HCT116 (cell line): ENCODE results near the gene ATP6V1B1. TPM values are rescaled to one million over a fixed set of nuclear protein-coding genes. Genes with fewer than 3 reads are reported as not detected.

Experiments used
- ATAC-seq: fragments of 200-7000 bp; cut with Tn5 transposase; 2 replicates; pipeline ENCODE4 v1.9.1; 2020; ENCODE audit warnings: mild to moderate bottlenecking, moderate library complexity
- BruUV-seq: library from RNA; stranded (reverse); fragments of 400-500 nt; replicated peaks from 2 replicates; lab custom pipeline; 2021; lab: Mats Ljungman, UMichigan
- CTCF ChIA-PET: fragments of 300-600 bp; sonication (Branson Sonifier 250); formaldehyde crosslinking; loops from one replicate; lab custom pipeline; 2021; ENCODE audit warnings: antibody characterized with exemption; lab: Charles Lee
- POLR2A ChIA-PET: fragments of 300-600, 350-600 bp; sonication (Branson Sonifier 250); formaldehyde crosslinking; loops from one replicate; lab custom pipeline; 2021; ENCODE audit warnings: antibody characterized with exemption; lab: Charles Lee
- RAD21 ChIA-PET, 2 experiments: fragments of 300-600 bp; sonication (Branson Sonifier 250); formaldehyde crosslinking; loops; one replicate each; lab custom pipeline; 2023; ENCODE audit warnings: low total read pairs in 2 of 2; ENCODE audit not compliant: uncharacterized antibody in 2 of 2, unreplicated experiment in 2 of 2, low non-redundant PET in 1 of 2; lab: Charles Lee
- DNase-seq: peaks from one replicate; pipeline ENCODE4 v3.0.0-alpha.2; 2010; ENCODE audit warnings: low read depth, low spot score
- H2AFZ ChIP-seq: fragments of 200-600 bp; shearing (Covaris generic), sonication (generic); 2 replicates; pipeline ENCODE4 v1.6.1; 2017; ENCODE audit warnings: low read depth, mixed run types, mixed read lengths, antibody characterized with exemption, low read length; ENCODE audit not compliant: poor library complexity, severe bottlenecking
- H3K27ac ChIP-seq: 2 replicates; pipeline ENCODE4 v1.5.1; 2012; ENCODE audit warnings: low read depth, low read length
- H3K27me3 ChIP-seq: fragments of 200-600 bp; sonication (generic); 2 replicates; pipeline ENCODE4 v1.6.1; 2016; ENCODE audit warnings: mixed run types, low read length, mixed read lengths; ENCODE audit not compliant: insufficient read depth
- H3K36me3 ChIP-seq, 2 experiments: fragments of 200-500 bp in 1 of 2; fragments of 200-600 bp in 1 of 2; sonication (Bioruptor generic) in 1 of 2; sonication (generic) in 1 of 2; 2 replicates each; pipeline versions ENCODE4 v1.5.1 to v1.6.1; 2014 to 2016; ENCODE audit warnings: low read length in 2 of 2, inconsistent platforms in 1 of 2, mixed read lengths in 1 of 2, mixed run types in 1 of 2; ENCODE audit not compliant: insufficient read depth in 2 of 2, control insufficient read depth in 1 of 2
- H3K4me1 ChIP-seq, 2 experiments: fragments of 200-600 bp in 1 of 2; sonication (generic) in 1 of 2; 2 replicates each; pipeline versions ENCODE4 v1.5.1 to v1.6.1; 2012 to 2017; ENCODE audit warnings: low read length in 2 of 2, inconsistent platforms in 1 of 2, mild to moderate bottlenecking in 1 of 2, mixed read lengths in 1 of 2, mixed run types in 1 of 2, moderate library complexity in 1 of 2; ENCODE audit not compliant: insufficient read depth in 2 of 2, control insufficient read depth in 1 of 2
- H3K4me2 ChIP-seq: fragments of 200-600 bp; sonication (generic); 2 replicates; pipeline ENCODE4 v1.6.1; 2017; ENCODE audit warnings: mixed run types, low read length, mixed read lengths
- H3K4me3 ChIP-seq, 2 experiments: fragments of 200-600 bp in 1 of 2; sonication (generic) in 1 of 2; replicated peaks in 1 of 2; 2 replicates each; pipeline ENCODE4 v1.5.1; 2011 to 2016; ENCODE audit warnings: low read length in 2 of 2, control low read depth in 1 of 2, low read depth in 1 of 2, mild to moderate bottlenecking in 1 of 2, mixed read lengths in 1 of 2, mixed run types in 1 of 2
- H3K79me2 ChIP-seq: fragments of 200-600 bp; sonication (generic); 2 replicates; pipeline ENCODE4 v1.6.1; 2017; ENCODE audit warnings: mild to moderate bottlenecking, mixed run types, low read length, moderate library complexity, mixed read lengths; ENCODE audit not compliant: insufficient read depth
- H3K9ac ChIP-seq: fragments of 200-600 bp; sonication (generic); 2 replicates; pipeline ENCODE4 v1.6.1; 2016; ENCODE audit warnings: low read length, mixed read lengths
- H3K9me2 ChIP-seq: fragments of 200-600 bp; sonication (generic), shearing (Covaris generic); 2 replicates; pipeline ENCODE4 v1.6.1; 2017; ENCODE audit warnings: mixed run types, mild to moderate bottlenecking, moderate library complexity; ENCODE audit not compliant: insufficient read depth
- H3K9me3 ChIP-seq, 2 experiments: fragments of 200-500 bp in 1 of 2; fragments of 200-600 bp in 1 of 2; sonication (Bioruptor generic) in 1 of 2; sonication (generic) in 1 of 2; 2 replicates each; pipeline ENCODE4 v1.6.1; 2014 to 2017; ENCODE audit warnings: low read length in 2 of 2, mixed read lengths in 2 of 2, inconsistent platforms in 1 of 2, low read depth in 1 of 2, mild to moderate bottlenecking in 1 of 2, mixed run types in 1 of 2, moderate library complexity in 1 of 2; ENCODE audit not compliant: control insufficient read depth in 1 of 2, insufficient read depth in 1 of 2
- H4K20me1 ChIP-seq: fragments of 200-600 bp; sonication (generic), shearing (Covaris generic); 2 replicates; pipeline ENCODE4 v1.6.1; 2017; ENCODE audit warnings: mixed run types, mild to moderate bottlenecking, moderate library complexity; ENCODE audit not compliant: insufficient read depth
- CEBPB ChIP-seq: IDR thresholded peaks from 2 replicates; pipeline ENCODE4 v1.6.1; 2012; ENCODE audit warnings: low read depth
- EGR1 ChIP-seq: IDR thresholded peaks from 2 replicates; pipeline ENCODE4 v1.6.1; 2012; ENCODE audit warnings: low read depth
- ELF1 ChIP-seq: IDR thresholded peaks from 2 replicates; pipeline ENCODE4 v1.6.1; 2012; ENCODE audit warnings: low read depth, borderline replicate concordance
- EZH2phosphoT487 ChIP-seq: fragments of 200-600 bp; IDR thresholded peaks from 2 replicates; pipeline ENCODE4 v1.6.1; 2018; ENCODE audit warnings: antibody characterized with exemption, borderline replicate concordance
- POLR2A ChIP-seq: IDR thresholded peaks from 2 replicates; pipeline ENCODE4 v1.7.0; 2011; ENCODE audit warnings: borderline replicate concordance; ENCODE audit not compliant: insufficient read depth, insufficient read length; ENCODE audit errors: extremely low read depth
- POLR2AphosphoS5 ChIP-seq: IDR thresholded peaks from 2 replicates; pipeline ENCODE4 v1.6.1; 2011; ENCODE audit warnings: mild to moderate bottlenecking, low read depth, low read length, moderate library complexity
- RAD21 ChIP-seq: IDR thresholded peaks from 2 replicates; pipeline ENCODE4 v1.6.1; 2012; ENCODE audit warnings: low read depth, mild to moderate bottlenecking
- SP1 ChIP-seq: IDR thresholded peaks from 2 replicates; pipeline ENCODE4 v1.6.1; 2012; ENCODE audit warnings: low read depth
- SRF ChIP-seq: IDR thresholded peaks from 2 replicates; pipeline ENCODE4 v1.6.1; 2012; ENCODE audit warnings: low read depth
- TCF7L2 ChIP-seq: IDR thresholded peaks from 2 replicates; pipeline ENCODE4 v1.7.0; 2011; ENCODE audit warnings: borderline replicate concordance, inconsistent platforms; ENCODE audit not compliant: insufficient read depth, insufficient read length; ENCODE audit errors: extremely low read depth
- YY1 ChIP-seq: IDR thresholded peaks from 2 replicates; pipeline ENCODE4 v1.6.1; 2011; ENCODE audit warnings: low read length, low read depth, moderate library complexity, mild to moderate bottlenecking; ENCODE audit not compliant: insufficient replicate concordance; ENCODE audit errors: extremely low read depth
- ZFX ChIP-seq: fragments of 450-650 bp; IDR thresholded peaks from 2 replicates; pipeline ENCODE4 v1.6.1; 2017
- intact Hi-C: fragments of 100-400 bp; cut with micrococcal nuclease; formaldehyde crosslinking; loops from 2 replicates; pipeline ENCODE4 v1.10.0; 2022
- total RNA-seq: library from RNA; stranded (reverse); gene quantifications from one replicate; pipeline ENCODE4 v1.2.1, GENCODE V29; 2021; ENCODE audit not compliant: unreplicated experiment
- TF ChIP-seq, protein P1 (sequence below): IDR thresholded peaks from 2 replicates; pipeline ENCODE4 v1.6.1; 2012
- TF ChIP-seq, protein P2 (sequence below): IDR thresholded peaks from 2 replicates; pipeline ENCODE4 v1.6.1; 2011; ENCODE audit warnings: mild to moderate bottlenecking, low read length, moderate library complexity; ENCODE audit not compliant: insufficient replicate concordance; ENCODE audit errors: extremely low read depth
- TF ChIP-seq, protein P3 (sequence below), 3 experiments: fragments of 200-600 bp in 1 of 3; sonication (generic) in 1 of 3; IDR thresholded peaks in 2 of 3; conservative IDR thresholded peaks in 1 of 3; 2 replicates each; pipeline ENCODE4 v1.5.1; 2012 to 2017; ENCODE audit warnings: low read depth in 2 of 3, low read length in 2 of 3, antibody characterized with exemption in 1 of 3, borderline replicate concordance in 1 of 3, control low read depth in 1 of 3, mild to moderate bottlenecking in 1 of 3, mixed read lengths in 1 of 3, mixed run types in 1 of 3, moderate library complexity in 1 of 3; ENCODE audit not compliant: insufficient read depth in 1 of 3

The ATP6V1B1 gene
- total RNA-seq, 1 experiment from 2014 or later, result 0.74 TPM

DNA sequence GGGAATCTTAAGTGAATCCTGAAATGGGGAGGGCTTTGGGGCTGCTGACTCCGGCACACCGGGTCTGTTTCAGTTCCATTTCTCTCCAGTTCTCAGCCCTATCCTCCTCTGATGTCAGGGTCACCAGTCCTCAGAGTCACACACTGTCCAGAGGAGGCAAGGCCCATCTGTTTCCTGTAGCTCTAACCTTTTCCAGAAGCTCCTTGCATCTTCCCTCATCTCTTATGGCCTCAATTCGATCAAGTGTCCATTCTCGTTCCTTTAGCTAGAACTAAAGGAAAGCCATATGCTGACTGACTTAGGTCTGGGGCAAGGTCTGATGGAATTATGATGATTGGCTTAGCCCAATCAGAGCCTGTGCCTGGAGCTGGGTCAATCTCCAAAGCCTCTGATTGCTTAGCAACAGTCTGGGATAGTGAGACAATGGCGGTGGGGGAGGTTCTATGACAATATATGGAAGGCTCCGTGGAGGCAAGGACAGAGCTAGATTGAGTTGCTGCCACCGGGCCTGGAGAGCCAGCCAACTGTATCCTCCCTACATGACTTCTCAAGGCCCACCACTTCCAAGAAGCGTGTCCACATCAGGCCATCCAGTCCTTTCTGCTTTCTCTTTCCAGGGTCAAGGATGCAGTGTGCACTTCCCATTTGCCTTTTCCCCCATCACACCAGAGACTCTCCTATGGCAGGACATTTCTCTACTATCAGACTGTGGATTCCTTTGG, 48.0 kb downstream of the ATP6V1B1 start:
- Histone ChIP-seq H3K27me3 (no peaks in the 10 kb centered on the region), H3K4me3 (no peak overlapping the region), H3K4me2 (no peak overlapping the region), H3K9me2 (no peaks in the 10 kb centered on the region), H3K79me2 (no peaks in the 10 kb centered on the region), H3K27ac (no peak overlapping the region), H3K9me3 (no peaks in the 10 kb centered on the region), H3K9ac (no peak overlapping the region), H2AFZ (no peak overlapping the region), H3K4me1 (peaks cover 2 to 9% of the 10 kb centered on the region in 2 experiments; a peak in 2 of 4 replicates), H4K20me1 (no peaks in the 10 kb centered on the region), H3K36me3 (peaks cover 6 to 12% of the 10 kb centered on the region in 2 experiments; a peak in 3 of 4 replicates)
- ATAC-seq (no peak), DNase-seq (no peak)
- intact Hi-C loops, result no loop called here
- no TSS peak for BruUV-seq
- TF ChIP-seq ELF1 (no peak), POLR2AphosphoS5 (no peak), CEBPB (no peak), YY1 (no peak), EGR1 (no peak), SP1 (no peak), POLR2A (no peak), EZH2phosphoT487 (no peak), RAD21 (no peak), TCF7L2 (no peak), ZFX (no peak), SRF (no peak)
- TF ChIP-seq, protein P1, sequence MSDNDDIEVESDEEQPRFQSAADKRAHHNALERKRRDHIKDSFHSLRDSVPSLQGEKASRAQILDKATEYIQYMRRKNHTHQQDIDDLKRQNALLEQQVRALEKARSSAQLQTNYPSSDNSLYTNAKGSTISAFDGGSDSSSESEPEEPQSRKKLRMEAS, result no peak
- TF ChIP-seq, protein P2, sequence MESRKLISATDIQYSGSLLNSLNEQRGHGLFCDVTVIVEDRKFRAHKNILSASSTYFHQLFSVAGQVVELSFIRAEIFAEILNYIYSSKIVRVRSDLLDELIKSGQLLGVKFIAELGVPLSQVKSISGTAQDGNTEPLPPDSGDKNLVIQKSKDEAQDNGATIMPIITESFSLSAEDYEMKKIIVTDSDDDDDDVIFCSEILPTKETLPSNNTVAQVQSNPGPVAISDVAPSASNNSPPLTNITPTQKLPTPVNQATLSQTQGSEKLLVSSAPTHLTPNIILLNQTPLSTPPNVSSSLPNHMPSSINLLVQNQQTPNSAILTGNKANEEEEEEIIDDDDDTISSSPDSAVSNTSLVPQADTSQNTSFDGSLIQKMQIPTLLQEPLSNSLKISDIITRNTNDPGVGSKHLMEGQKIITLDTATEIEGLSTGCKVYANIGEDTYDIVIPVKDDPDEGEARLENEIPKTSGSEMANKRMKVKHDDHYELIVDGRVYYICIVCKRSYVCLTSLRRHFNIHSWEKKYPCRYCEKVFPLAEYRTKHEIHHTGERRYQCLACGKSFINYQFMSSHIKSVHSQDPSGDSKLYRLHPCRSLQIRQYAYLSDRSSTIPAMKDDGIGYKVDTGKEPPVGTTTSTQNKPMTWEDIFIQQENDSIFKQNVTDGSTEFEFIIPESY, result no peak
- TF ChIP-seq, protein P3, sequence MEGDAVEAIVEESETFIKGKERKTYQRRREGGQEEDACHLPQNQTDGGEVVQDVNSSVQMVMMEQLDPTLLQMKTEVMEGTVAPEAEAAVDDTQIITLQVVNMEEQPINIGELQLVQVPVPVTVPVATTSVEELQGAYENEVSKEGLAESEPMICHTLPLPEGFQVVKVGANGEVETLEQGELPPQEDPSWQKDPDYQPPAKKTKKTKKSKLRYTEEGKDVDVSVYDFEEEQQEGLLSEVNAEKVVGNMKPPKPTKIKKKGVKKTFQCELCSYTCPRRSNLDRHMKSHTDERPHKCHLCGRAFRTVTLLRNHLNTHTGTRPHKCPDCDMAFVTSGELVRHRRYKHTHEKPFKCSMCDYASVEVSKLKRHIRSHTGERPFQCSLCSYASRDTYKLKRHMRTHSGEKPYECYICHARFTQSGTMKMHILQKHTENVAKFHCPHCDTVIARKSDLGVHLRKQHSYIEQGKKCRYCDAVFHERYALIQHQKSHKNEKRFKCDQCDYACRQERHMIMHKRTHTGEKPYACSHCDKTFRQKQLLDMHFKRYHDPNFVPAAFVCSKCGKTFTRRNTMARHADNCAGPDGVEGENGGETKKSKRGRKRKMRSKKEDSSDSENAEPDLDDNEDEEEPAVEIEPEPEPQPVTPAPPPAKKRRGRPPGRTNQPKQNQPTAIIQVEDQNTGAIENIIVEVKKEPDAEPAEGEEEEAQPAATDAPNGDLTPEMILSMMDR (IDR thresholded peaks at IDR 0.05 in 2 of 3, conservative IDR thresholded peaks at IDR 0.05 in 1 of 3; ENCODE audit: borderline replicate concordance in 1 of 3, insufficient read depth in 1 of 3, low read depth in 2 of 3, low read length in 2 of 3), result no peak
- RAD21 ChIA-PET, result no interaction called here
- POLR2A ChIA-PET, result no interaction called here
- CTCF ChIA-PET, result interaction anchor here (1.2 kb wide), 1 partner anchor 11 kb away, joined by 7 read pairs; no protein-coding TSS in a partner anchor
